Loucy (cell line): ENCODE data around the gene TSHR.

Experiments used
- CTCF ChIP-seq: fragments of 200-600 bp; sonication (generic); conservative IDR thresholded peaks from 2 replicates; pipeline ENCODE4 v1.5.1; 2014; ENCODE audit warnings: mild to moderate bottlenecking, antibody characterized with exemption, low read length
- EZH2phosphoT487 ChIP-seq: fragments of 200-600 bp; IDR thresholded peaks from 2 replicates; pipeline ENCODE4 v1.6.1; 2018; ENCODE audit warnings: antibody characterized with exemption, mild to moderate bottlenecking, moderate library complexity, borderline replicate concordance

DNA sequence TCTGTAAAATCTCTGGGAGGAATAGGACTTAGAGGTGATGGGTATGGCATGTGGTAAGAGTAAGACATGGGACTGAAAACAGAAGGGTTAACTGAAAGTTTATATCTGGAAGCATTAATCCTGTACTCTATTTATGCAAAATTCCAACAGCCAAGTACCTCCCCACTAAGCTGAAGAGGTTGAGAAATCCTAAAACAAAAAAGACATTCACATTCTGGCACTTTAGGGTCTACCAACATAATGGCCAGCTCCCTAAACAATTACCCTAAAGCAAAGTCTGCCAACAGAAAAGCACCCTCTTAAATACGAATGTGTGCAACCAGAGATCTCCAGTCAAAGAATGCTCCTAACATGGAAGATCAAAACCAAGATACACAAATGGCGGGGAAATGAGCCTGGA lies 178.0 kb downstream of the TSHR start:
- TF ChIP-seq CTCF (no peak), EZH2phosphoT487 (no peak)
